Colonic mucosa (tissue), 4 donors: ENCODE data around the gene GRM8. TPM values are rescaled to one million over a fixed set of nuclear protein-coding genes. Genes with fewer than 3 reads are reported as not detected.

Source experiments
- DNase-seq: peaks from one replicate; pipeline ENCODE4 v3.0.0-alpha.2; 2020
- H3K27ac ChIP-seq: fragments of 200-600 bp; one replicate; pipeline ENCODE4 v1.8.0; 2021
- H3K27me3 ChIP-seq: fragments of 200-600 bp; one replicate; pipeline ENCODE4 v1.8.0; 2021
- H3K36me3 ChIP-seq: fragments of 200-600 bp; one replicate; pipeline ENCODE4 v1.8.0; 2021
- H3K4me1 ChIP-seq: fragments of 200-600 bp; one replicate; pipeline ENCODE4 v1.8.0; 2021; ENCODE audit warnings: mild to moderate bottlenecking
- H3K4me3 ChIP-seq: fragments of 200-600 bp; one replicate; pipeline ENCODE4 v1.8.0; 2021
- H3K9ac ChIP-seq, 2 donors: one replicate each; pipeline ENCODE4 v1.7.0; 2013; ENCODE audit warnings: control low read depth in 2 of 2, low read depth in 2 of 2, low read length in 2 of 2
- H3K9me3 ChIP-seq: fragments of 200-600 bp; one replicate; pipeline ENCODE4 v1.8.0; 2021
- CTCF ChIP-seq: fragments of 200-600 bp; IDR thresholded peaks from one replicate; pipeline ENCODE4 v1.8.0; 2022; ENCODE audit warnings: antibody characterized with exemption, mild to moderate bottlenecking
- intact Hi-C: fragments of 100-400 bp; cut with DNase I; formaldehyde crosslinking; loops from one replicate; pipeline ENCODE4 v1.14.1; 2022
- microRNA-seq: library from miRNA; unstranded; fragments of <30 nt; microRNA quantifications from one replicate; pipeline ENCODE4, GENCODE V29; 2019
- total RNA-seq, 2 donors: library from RNA; stranded (reverse); fragmentation: NEBNext Ultra II Directional in 1 of 2; extraction: Animal tissue kit (Norgen Biotek cat#: 25700) in 1 of 2; gene quantifications; one replicate each; pipeline ENCODE4 v1.2.1, GENCODE V29; 2021
- donor health status: healthy.
- donor health status: DM: no; HTN: no; CAD: no.
- donor health status: DM: no; HTN: no; CAD: no.

GRM8 gene
- total RNA-seq, 2 donors from 2014 or later: 2.2 to 2.5 TPM

GRCh38 chr7:126401918-126402317 lies 850.8 kb downstream of the GRM8 start:
- no peak for DNase-seq
- intact Hi-C loops: no loop called here
- Histone ChIP-seq H3K9ac (no peak overlapping the region), H3K27ac (no peak overlapping the region), H3K36me3 (no peaks in the 10 kb centered on the region), H3K4me3 (no peak overlapping the region), H3K4me1 (no peaks in the 10 kb centered on the region), H3K9me3 (no peaks in the 10 kb centered on the region), H3K27me3 (no peaks in the 10 kb centered on the region)
- TF ChIP-seq CTCF: no peak

- Histone ChIP-seq H3K9me3 (no peaks in the 10 kb centered on the region), H3K9ac (no peak overlapping the region), H3K27me3 (no peaks in the 10 kb centered on the region), H3K4me3 (no peak overlapping the region), H3K27ac (no peak overlapping the region), H3K4me1 (no peaks in the 10 kb centered on the region), H3K36me3 (no peaks in the 10 kb centered on the region)
- intact Hi-C loops: no loop called here
- no peak for DNase-seq
- TF ChIP-seq CTCF: no peak
Observed at GRCh38 chr7:126398851-126399529, 853.8 kb downstream of the GRM8 start.

GRCh38 chr7:126398285-126398684 lies 854.5 kb downstream of the GRM8 start:
- no peak for DNase-seq
- no peaks in the 10 kb centered on the region for H3K36me3 ChIP-seq

GRCh38 chr7:126394406-126394805 lies 858.3 kb downstream of the GRM8 start:
- no peak overlapping the region for H3K9ac ChIP-seq
- H3K4me1 ChIP-seq: no peaks in the 10 kb centered on the region
- no peak for TF ChIP-seq CTCF
- intact Hi-C loops: no loop called here
- DNase-seq: no peak
- H3K4me3 ChIP-seq: no peak overlapping the region
- H3K9me3 ChIP-seq: no peaks in the 10 kb centered on the region
- H3K36me3 ChIP-seq: no peaks in the 10 kb centered on the region
- no peaks in the 10 kb centered on the region for H3K27me3 ChIP-seq
- H3K27ac ChIP-seq: no peak overlapping the region

More at GRCh38 chr7:126398285-126398684, 854.5 kb downstream of the GRM8 start:
- Histone ChIP-seq H3K4me1 (no peaks in the 10 kb centered on the region), H3K4me3 (no peak overlapping the region), H3K9ac (no peak overlapping the region), H3K9me3 (no peaks in the 10 kb centered on the region), H3K27me3 (no peaks in the 10 kb centered on the region), H3K27ac (no peak overlapping the region)
- intact Hi-C loops: no loop called here
- no peak for TF ChIP-seq CTCF

Small RNA genes lying within 50 kb of the gene (microRNA-seq; reads per million reads assigned to microRNA genes)
- 6.1 reads per million, percentile 3 among the genes with 10 or more reads in this experiment for gene MIR592

Other genes starting within 250 kb of the GRM8 start
- 10 to 100 TPM; 27.0 to 32.4 TPM for gene ZNF800, start 139.8 kb upstream of the GRM8 start, total RNA-seq